ENCODE measurements around the gene UMAD1. TPM values are rescaled to one million over a fixed set of nuclear protein-coding genes. Genes with fewer than 3 reads are reported as not detected.

UMAD1 gene
- total RNA-seq, 2 donors from 2014 or later = 10.7 to 12.3 TPM

DNA sequence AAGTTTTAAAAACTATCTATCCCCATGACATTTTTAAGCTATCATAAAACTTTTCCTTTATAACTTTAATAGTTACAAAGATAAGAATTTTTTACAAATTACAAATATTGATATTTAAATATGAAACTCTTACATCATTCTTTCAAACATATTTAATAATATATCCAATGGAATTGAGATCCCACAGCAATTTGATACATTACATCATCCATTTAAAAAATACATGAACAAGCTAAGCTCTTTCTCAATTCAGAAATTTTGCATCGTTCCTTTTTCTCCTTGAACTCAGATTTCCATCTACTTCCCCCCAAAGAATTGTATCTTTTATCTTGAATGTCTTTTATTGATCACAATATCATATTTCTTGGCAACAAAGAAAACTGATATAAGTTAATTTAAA lies 209.6 kb downstream of the UMAD1 start:
- DNase-seq (ENCODE audit: low spot score) = no peak
- intact Hi-C loops (cut with DNase I) = no loop called here

DNA sequence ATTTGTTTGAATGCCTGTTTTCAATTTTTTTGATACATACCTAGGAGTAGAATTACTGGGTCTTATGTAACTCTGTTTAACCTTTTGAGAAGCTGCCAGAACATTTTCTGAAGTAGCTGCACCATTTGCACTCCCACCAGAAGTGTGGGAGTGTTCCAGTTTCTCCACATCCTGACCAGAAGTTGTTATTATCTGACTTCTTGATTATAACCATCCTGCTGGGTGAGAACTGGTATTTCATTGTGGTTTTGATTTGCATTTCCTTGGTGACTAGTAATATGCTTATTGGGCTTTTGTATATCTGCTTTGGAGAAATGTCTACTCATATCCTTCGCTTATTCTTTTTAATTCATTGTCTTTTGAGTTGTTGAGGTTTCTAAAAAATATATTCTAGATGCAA lies 210.8 kb downstream of the UMAD1 start:
- intact Hi-C loops (cut with DNase I) = no loop called here
- no peak for DNase-seq (ENCODE audit: low spot score)

DNA sequence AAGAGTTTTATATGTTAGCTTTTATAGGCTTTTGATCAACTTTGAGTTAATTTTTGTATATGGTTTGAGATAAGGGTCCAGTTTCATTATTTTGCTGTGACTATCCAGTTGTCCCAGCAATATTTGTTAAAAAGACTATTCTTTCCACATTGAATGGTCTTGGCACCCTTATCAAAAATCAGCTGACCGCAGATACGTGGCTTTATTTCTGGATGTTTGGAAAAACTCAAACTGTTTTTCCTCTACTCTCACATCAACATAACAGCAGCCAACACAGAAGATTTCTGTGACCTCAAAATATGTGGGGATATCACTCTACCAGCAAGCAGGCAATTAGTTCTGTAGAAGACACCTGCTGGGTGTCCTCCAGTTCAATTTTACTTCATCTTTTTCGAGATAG lies 211.4 kb downstream of the UMAD1 start:
- intact Hi-C loops (cut with DNase I) = no loop called here
- no peak for DNase-seq (ENCODE audit: low spot score)

DNA sequence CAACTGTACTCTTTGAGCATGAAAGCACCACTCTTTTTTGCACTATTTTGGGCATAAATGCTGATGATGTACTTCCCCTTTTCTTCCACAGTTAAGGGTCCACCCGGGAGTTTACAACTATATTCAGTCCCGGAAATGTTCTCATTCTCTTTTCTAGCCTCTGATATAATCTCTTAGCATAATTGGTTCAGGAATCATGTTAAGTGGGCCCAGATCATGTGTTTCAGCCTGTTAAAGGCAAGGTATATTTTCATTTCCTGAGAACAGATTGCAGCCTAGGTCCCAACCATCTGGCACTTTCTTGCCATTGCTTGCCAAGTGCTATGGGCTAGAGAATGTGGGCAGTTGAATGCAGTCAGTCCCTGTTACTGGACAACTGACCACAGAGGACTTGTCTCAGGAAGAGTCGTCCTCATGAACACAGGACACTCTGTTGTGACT lies 216.6 kb downstream of the UMAD1 start:
- no peak for DNase-seq (ENCODE audit: low spot score)
- intact Hi-C loops (cut with DNase I) = no loop called here

DNA sequence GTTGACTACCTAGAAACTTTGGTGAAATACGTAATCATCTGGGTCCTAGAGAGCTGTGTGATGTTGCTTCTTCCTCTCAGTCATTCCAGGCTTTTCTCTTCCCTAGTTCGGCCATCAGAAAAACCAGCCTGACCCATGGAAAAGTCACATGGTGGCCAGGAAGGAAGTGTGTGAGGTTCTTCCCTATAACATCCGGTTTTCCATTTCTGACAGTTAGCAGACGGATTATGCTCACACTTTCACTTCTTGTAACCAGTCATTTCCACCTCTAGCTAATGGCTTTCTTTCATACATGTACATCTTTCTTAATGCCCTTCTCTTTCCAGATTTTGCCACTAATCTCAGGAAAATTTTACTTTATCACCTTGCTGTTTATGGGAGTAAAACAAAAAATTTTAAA lies 218.0 kb downstream of the UMAD1 start:
- no peak for DNase-seq (ENCODE audit: low spot score)
- intact Hi-C loops (cut with DNase I) = no loop called here

DNA sequence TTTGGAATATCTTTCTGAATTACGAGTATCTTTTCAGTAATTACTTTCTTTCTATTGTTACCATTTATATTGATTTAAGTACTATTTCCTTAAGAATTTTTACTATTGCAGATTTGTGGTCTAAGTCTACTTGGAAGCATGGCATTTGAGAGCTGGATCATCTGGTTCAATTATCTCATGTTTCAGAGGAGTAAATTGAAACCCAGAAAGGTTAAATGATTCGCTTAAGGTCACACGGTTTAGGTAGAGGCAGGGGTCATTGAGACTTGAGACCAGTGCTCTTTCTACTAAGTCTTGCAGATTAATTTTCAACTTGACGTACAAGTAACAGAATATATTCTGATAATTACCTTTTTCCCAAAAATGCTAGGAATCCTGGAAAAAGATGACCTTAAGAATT lies 218.9 kb downstream of the UMAD1 start:
- DNase-seq (ENCODE audit: low spot score) = no peak
- intact Hi-C loops (cut with DNase I) = no loop called here

DNA sequence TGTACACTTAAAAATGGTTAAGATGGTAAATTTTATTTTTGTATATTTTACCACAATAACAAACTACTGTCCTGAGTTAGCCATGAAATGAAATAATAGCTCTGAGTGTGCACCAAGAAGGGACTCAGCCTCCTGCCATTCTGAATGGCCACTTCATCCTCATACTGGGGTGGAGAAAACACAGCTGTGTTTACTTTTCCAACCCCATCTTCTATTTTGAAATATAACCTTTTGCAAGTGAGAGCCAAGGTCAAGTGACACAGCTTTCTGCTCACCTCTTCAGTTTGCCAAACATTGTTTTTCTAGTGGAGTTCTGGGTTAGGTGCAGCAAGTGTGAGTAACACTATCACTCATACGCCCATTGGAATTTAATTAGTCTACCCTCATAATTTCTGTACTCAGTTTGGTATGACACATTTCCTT lies 220.7 kb downstream of the UMAD1 start:
- DNase-seq (ENCODE audit: low spot score) = no peak
- intact Hi-C loops (cut with DNase I) = no loop called here

GRCh38 chr7:7862393-7862792 lies 221.8 kb downstream of the UMAD1 start:
- intact Hi-C loops (cut with DNase I) = no loop called here
- no peak for DNase-seq (ENCODE audit: low spot score)

DNA sequence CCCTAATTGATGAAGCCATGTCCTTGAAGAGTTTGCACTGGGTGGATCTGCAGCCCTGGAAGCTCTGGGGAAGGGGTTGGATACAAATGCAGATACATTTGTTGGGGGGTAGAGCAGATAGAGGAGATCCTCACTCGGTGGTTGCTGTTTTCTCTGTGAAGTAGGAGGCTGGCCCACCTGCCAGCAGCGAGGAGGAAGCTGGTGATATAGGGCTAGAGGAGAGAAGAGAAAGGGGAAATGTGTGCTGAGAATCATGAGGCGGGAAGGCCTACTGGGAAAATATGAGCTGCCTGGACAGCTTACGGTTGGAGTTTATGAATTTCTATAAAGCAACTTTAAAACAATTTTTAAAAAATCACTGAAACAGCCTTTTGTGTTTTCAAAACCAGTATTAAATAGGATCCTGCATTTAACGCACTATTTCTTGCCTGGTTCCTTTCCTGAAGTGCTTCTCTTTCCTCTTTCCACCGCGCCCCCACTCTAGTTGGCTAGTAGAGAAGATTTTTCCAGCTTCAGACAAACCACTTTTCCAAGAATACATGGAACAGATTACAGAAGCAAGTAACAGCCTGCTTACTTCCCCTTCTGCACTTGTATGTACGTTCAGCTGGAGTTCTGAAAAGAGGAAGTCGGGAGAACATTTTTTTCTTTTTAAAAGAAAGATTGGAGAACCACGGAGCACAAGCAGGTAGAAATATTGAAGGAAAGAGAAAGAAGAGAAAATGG lies 227.5 kb downstream of the UMAD1 start:
- intact Hi-C loops (cut with DNase I) = no loop called here
- DNase-seq (ENCODE audit: low spot score) = no peak

DNA sequence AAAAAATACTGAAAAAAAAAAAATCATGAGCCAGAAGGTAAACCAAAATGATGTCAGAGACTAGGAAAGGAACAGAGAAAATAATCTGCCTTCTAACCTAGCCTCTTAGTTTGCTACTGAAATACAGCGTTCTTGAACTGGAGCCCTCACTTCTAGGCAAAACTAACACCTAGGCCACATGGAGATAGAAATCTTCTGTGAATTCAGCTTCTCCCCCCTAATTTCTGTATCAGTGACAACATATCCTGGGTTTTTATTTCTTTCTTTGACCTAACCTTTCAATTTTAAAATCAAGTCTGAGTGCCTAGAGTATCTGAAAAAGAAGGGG lies 228.0 kb downstream of the UMAD1 start:
- no peak for DNase-seq (ENCODE audit: low spot score)
- intact Hi-C loops (cut with DNase I) = no loop called here

DNA sequence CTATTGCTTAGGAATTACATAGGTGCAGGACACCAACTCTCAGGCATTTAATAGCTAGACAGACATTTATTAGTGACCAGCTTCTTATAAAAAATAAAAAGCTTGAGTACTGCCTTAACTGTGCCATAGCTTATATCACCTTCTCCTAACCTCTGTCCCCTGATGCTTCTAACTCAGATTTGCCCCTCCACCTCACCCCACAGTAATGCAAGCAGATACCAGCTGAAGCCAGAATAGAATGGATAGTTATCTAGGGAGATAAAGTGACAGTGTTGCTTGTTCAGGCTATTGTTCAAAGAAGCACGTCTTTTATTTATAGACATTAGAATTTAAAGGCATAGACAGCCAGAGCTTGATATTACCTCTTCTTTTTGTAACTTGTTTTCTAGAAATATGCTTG lies 228.5 kb downstream of the UMAD1 start:
- no peak for DNase-seq (ENCODE audit: low spot score)
- intact Hi-C loops (cut with DNase I) = no loop called here

DNA sequence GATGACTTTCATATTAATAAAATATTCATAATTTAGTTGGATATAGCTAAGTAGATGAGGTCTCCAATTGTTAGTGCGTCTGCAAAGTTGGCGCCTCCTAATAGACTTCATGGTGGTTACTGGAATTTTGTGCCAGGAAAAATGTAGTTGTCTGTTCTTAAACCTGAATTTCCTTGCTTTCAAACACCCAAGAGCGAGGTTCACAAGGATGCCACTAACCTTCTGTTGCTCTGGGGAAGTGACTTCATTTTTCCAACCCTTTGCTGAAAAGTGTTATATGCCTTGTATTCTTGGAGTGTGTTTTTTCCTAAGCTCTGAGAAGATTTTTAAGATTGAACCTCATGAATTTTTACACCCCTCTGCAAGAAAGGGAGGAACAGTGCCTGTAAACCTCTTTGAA lies 229.1 kb downstream of the UMAD1 start:
- intact Hi-C loops (cut with DNase I) = loop anchor here in 1 of 2 donors (10.0 kb wide), 1 partner anchor 1595 kb away; no protein-coding TSS in a partner anchor
- DNase-seq (ENCODE audit: low spot score) = no peak

GRCh38 chr7:7870555-7870954 lies 230.0 kb downstream of the UMAD1 start:
- intact Hi-C loops (cut with DNase I) = loop anchor here in 1 of 2 donors (10.0 kb wide), 1 partner anchor 1594 kb away; no protein-coding TSS in a partner anchor

DNA sequence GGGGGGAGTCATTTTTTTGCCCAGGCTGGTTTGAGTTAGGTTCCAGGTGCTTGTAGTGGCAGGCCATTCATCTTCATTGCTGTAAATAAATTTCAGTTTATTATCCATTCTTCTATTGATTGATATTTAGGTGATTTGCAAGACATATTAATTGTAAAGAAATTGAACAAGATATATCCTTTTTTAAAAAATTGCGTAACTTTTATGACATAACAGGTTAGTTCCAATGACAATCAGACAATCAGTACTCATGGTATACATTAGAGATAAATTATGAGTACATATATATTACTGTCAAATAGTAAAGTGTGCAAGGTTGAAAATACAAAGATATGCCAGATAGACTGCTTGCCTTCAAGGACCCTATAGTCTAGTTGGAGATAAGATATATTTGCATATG lies 235.9 kb downstream of the UMAD1 start:
- DNase-seq (ENCODE audit: low spot score) = no peak
- intact Hi-C loops (cut with DNase I) = loop anchor here in 1 of 2 donors (10.0 kb wide), 1 partner anchor 1588 kb away; no protein-coding TSS in a partner anchor

More at GRCh38 chr7:7870555-7870954, 230.0 kb downstream of the UMAD1 start:
- DNase-seq (ENCODE audit: low spot score) = no peak

DNA sequence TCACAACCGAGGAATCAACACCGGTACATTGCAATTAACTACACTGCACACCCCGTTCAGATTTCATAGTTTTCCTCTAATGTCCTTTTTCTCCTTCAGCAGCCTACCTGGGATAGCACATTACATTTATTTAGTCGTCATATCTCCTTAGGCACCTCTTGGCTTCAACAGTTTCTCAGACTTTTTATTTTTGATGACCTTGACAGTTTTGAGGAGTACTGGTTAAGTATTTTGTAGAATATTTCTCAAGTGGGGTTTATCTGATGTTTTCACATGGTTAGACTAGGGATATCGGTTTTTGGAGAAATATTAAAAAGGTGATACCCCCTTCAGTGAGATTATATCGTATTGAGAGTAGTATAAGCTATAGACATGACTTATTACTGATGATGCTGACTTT lies 241.0 kb downstream of the UMAD1 start:
- no peak for DNase-seq (ENCODE audit: low spot score)
- intact Hi-C loops (cut with DNase I) = no loop called here

- intact Hi-C loops (cut with DNase I) = no loop called here
- no peak for DNase-seq (ENCODE audit: low spot score)
These were observed 242.3 kb downstream of the UMAD1 start for GRCh38 chr7:7882888-7883287.

GRCh38 chr7:7883394-7883793 lies 242.8 kb downstream of the UMAD1 start:
- intact Hi-C loops (cut with DNase I) = no loop called here
- DNase-seq (ENCODE audit: low spot score) = no peak

- intact Hi-C loops (cut with DNase I) = no loop called here
- no peak for DNase-seq (ENCODE audit: low spot score)
These were observed 244.3 kb downstream of the UMAD1 start for GRCh38 chr7:7884855-7885254.

DNA sequence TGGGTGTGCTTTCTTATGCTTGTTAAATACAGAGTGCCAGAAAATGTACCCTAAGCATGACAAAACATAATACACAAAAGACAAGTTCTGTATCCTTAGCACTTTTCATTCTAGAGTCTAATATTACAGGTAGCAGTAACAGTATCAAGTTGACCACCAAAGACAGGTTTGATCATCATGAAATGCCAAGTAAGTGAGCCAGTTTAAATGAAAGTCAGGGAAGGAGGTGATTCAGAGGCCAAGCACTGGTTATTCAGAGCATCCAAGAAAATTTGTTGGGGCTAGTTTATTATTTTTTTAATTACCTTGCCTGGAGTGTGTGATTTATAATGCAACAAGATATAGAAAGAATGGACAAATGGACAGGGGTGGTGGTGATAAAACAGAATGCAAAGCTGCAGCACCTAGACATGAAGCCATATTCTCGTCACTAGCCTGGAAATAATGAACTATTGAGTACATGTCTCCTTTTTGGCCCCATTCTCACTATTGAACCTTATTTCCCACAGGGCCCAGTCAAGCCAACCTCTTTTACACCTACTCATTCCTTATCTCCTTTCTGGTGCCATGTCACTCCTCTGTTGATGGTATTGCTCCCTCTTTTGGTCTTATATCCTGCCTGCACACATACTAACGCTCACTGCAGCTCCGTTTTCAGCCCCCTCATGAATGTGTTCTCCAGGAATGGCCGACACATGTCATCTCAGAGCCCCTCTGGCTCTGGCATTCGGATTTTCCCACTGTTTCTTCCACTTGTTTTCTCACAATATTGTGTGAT lies 249.4 kb downstream of the UMAD1 start:
- no peak for DNase-seq (ENCODE audit: low spot score)
- intact Hi-C loops (cut with DNase I) = no loop called here

- DNase-seq (ENCODE audit: low spot score) = no peak
- intact Hi-C loops (cut with DNase I) = no loop called here
These were observed 254.6 kb downstream of the UMAD1 start for GRCh38 chr7:7895004-7895650.

Measured in posterior vena cava (tissue), 2 donors.